Nasal cavity respiratory epithelium epithelial cell of viscerocranial mucosa (primary cell): Measurements from ENCODE around the gene GPR162. TPM values are rescaled to one million over a fixed set of nuclear protein-coding genes. Genes with fewer than 3 reads are reported as not detected.

Source experiments
- total RNA-seq: library from RNA; depleted of rRNA; stranded (reverse); fragments of >200 nt; gene quantifications from 2 replicates; pipeline ENCODE4 v1.2.3, GENCODE V29; 2014

GPR162 gene
- under 0.01 TPM in 1 of 2 replicates, not detected in the other for total RNA-seq

GRCh38 chr12:6821591-6822425 lies at the start of gene GPR162:
Gene GPR162 (plus strand): TSS chr12:6821821. CDS start chr12:6823899, 2,078 bp downstream.

GRCh38 chr12:6772331-6772695 lies 49.3 kb upstream of the GPR162 start, which contains the start of gene LAG3:
Gene LAG3 (plus strand): TSS chr12:6772520. CDS start chr12:6772853, 333 bp downstream.

GRCh38 chr12:6788972-6789924 lies 32.4 kb upstream of the GPR162 start, which contains the start of gene CD4:
Gene CD4 (plus strand): TSS chr12:6789528. CDS start chr12:6800139, 10,611 bp downstream.

GRCh38 chr12:6827982-6828780 lies 6.6 kb downstream of the GPR162 start, which contains the start of gene P3H3:
Gene P3H3 (plus strand): TSS chr12:6828407. CDS start chr12:6828441, 34 bp downstream.

GRCh38 chr12:6840761-6841515 lies 19.3 kb downstream of the GPR162 start, which contains the start of gene GNB3:
Gene GNB3 (plus strand): TSS chr12:6840925. CDS start chr12:6841288, 363 bp downstream.

GRCh38 chr12:6851153-6851920 lies 29.7 kb downstream of the GPR162 start, which contains the start of gene CDCA3:
Gene CDCA3 (minus strand): TSS chr12:6851286. CDS start chr12:6850952, 334 bp downstream.

GRCh38 chr12:6851921-6852650 lies 30.5 kb downstream of the GPR162 start, which contains the start of gene USP5:
Gene USP5 (plus strand): TSS chr12:6852150. CDS start chr12:6852180, 30 bp downstream.

GRCh38 chr12:6867413-6868210 lies 46.0 kb downstream of the GPR162 start, which contains the start of gene TPI1:
Gene TPI1 (plus strand): TSS chr12:6867531. CDS start chr12:6867567, 36 bp downstream.

GRCh38 chr12:6873094-6874014 lies 51.7 kb downstream of the GPR162 start, which contains the start of gene SPSB2:
Gene SPSB2 (minus strand): TSS chr12:6873303. CDS start chr12:6872901, 402 bp downstream.

Other genes with a start within 250 kb of the GPR162 start
- gene CHD4, start 214.4 kb upstream of the GPR162 start, total RNA-seq, result 132 and 213 TPM in 2 replicates
- gene LPAR5, start 185.9 kb upstream of the GPR162 start, total RNA-seq, result 2.7 and 5.1 TPM in 2 replicates
- 0.34 and 0.50 TPM in 2 replicates for gene ACRBP, start 174.4 kb upstream of the GPR162 start, total RNA-seq
- gene ING4, start 158.7 kb upstream of the GPR162 start, total RNA-seq, result 11.6 and 24.5 TPM in 2 replicates
- gene ZNF384, start 132.4 kb upstream of the GPR162 start, total RNA-seq, result 7.2 and 17.5 TPM in 2 replicates
- not detected in 2 replicates for gene PIANP, start 121.0 kb upstream of the GPR162 start, total RNA-seq
- 75.9 and 84.0 TPM in 2 replicates for gene COPS7A, start 97.8 kb upstream of the GPR162 start, total RNA-seq
- 150 and 159 TPM in 2 replicates for gene MLF2, start 68.7 kb upstream of the GPR162 start, total RNA-seq
- 16.7 and 50.8 TPM in 2 replicates for gene PTMS, start 55.5 kb upstream of the GPR162 start, total RNA-seq
- 0.07 TPM in 1 of 2 replicates, not detected in the other for gene LAG3, start 49.3 kb upstream of the GPR162 start, total RNA-seq
- 0.21 TPM in 1 of 2 replicates, not detected in the other for gene CD4, start 32.3 kb upstream of the GPR162 start, total RNA-seq
- 18.8 and 20.6 TPM in 2 replicates for gene P3H3, start 6.6 kb downstream of the GPR162 start, total RNA-seq
- gene GNB3, start 19.1 kb downstream of the GPR162 start, total RNA-seq, result 0.34 and 0.78 TPM in 2 replicates
- 0.57 and 0.68 TPM in 2 replicates for gene CDCA3, start 29.5 kb downstream of the GPR162 start, total RNA-seq
- gene USP5, start 30.3 kb downstream of the GPR162 start, total RNA-seq, result 44.8 and 68.4 TPM in 2 replicates
- 571 and 622 TPM in 2 replicates for gene TPI1, start 45.7 kb downstream of the GPR162 start, total RNA-seq
- 5.6 and 15.0 TPM in 2 replicates for gene SPSB2, start 51.5 kb downstream of the GPR162 start, total RNA-seq
- gene LRRC23, start 83.0 kb downstream of the GPR162 start, total RNA-seq, result 8.2 and 9.8 TPM in 2 replicates
- 3.1 and 14.0 TPM in 2 replicates for gene ENO2, start 92.8 kb downstream of the GPR162 start, total RNA-seq
- 5.1 and 27.6 TPM in 2 replicates for gene ATN1, start 106.1 kb downstream of the GPR162 start, total RNA-seq
- not detected in 2 replicates for gene RNU7-1, start 122.0 kb downstream of the GPR162 start, total RNA-seq
- gene C12orf57, start 122.2 kb downstream of the GPR162 start, total RNA-seq, result 52.6 and 80.0 TPM in 2 replicates
- 12.3 and 17.4 TPM in 2 replicates for gene PTPN6, start 129.5 kb downstream of the GPR162 start, total RNA-seq
- 63.6 and 112 TPM in 2 replicates for gene PHB2, start 148.8 kb downstream of the GPR162 start, total RNA-seq
- gene EMG1, start 149.1 kb downstream of the GPR162 start, total RNA-seq, result 42.0 and 88.2 TPM in 2 replicates
- 10.6 and 21.0 TPM in 2 replicates for gene LPCAT3, start 196.7 kb downstream of the GPR162 start, total RNA-seq
- gene C1S, start 238.9 kb downstream of the GPR162 start, total RNA-seq, result 3.1 and 66.9 TPM in 2 replicates